Lower lobe of right lung (tissue), 2 donors: Measurements from ENCODE around the gene SCP2. TPM values are rescaled to one million over a fixed set of nuclear protein-coding genes. Genes with fewer than 3 reads are reported as not detected.

Source experiments
- ATAC-seq, 2 donors: fragments of 200-7000 bp; cut with Tn5 transposase; one replicate each; pipeline ENCODE4 v1.9.1; 2020 to 2022; ENCODE audit warnings: mild to moderate bottlenecking in 2 of 2, moderate library complexity in 2 of 2
- DNase-seq: peaks from one replicate; pipeline ENCODE4 v3.0.0-alpha.2; 2020
- H3K27ac ChIP-seq: fragments of 200-600 bp; one replicate; pipeline ENCODE4 v1.8.0; 2022
- H3K27me3 ChIP-seq: fragments of 200-600 bp; one replicate; pipeline ENCODE4 v1.8.0; 2022; ENCODE audit warnings: low read depth
- H3K36me3 ChIP-seq: fragments of 200-600 bp; one replicate; pipeline ENCODE4 v1.8.0; 2022; ENCODE audit warnings: mild to moderate bottlenecking
- H3K4me1 ChIP-seq: fragments of 200-600 bp; one replicate; pipeline ENCODE4 v1.8.0; 2022
- H3K4me3 ChIP-seq: fragments of 200-600 bp; one replicate; pipeline ENCODE4 v1.8.0; 2022; ENCODE audit warnings: mild to moderate bottlenecking
- H3K9me3 ChIP-seq: fragments of 200-600 bp; one replicate; pipeline ENCODE4 v1.8.0; 2022
- intact Hi-C: fragments of 100-400 bp; cut with DNase I; formaldehyde crosslinking; loops from one replicate; pipeline ENCODE4 v1.11.0; 2022
- total RNA-seq: library from RNA; stranded (reverse); fragmentation: NEBNext Ultra II Directional; extraction: Animal tissue kit (Norgen Biotek cat#: 25700); gene quantifications from one replicate; pipeline ENCODE4 v1.2.1, GENCODE V29; 2021
- TF ChIP-seq, protein P1 (sequence below): fragments of 200-600 bp; IDR thresholded peaks from one replicate; pipeline ENCODE4 v1.8.0; 2022; ENCODE audit warnings: antibody characterized with exemption, mild to moderate bottlenecking
- donor health status: DM: no; HTN: yes; CAD: no; lungs with severe emphysema.

The SCP2 gene
- total RNA-seq, 1 donor from 2014 or later = 148 TPM

DNA sequence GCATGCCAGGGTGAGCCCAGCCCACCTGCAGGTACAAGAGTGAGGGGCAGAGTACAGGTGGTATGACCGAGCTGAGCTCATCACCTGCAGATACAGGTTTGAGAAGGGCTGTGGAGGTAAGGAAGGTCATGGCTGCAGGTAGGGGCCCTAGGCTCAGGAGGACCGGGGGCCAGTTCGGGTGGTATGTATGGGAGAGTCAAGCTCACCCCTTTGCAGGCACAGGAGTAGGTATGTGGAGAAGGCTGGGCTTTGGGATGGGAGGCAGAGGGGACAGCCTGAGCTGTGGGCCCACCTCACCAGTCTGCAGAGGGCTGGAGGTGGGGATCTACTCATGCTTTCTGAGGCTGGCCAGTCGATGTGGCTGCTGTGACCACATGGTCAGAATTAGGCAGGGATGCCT is 152.2 kb downstream of the SCP2 start:
- H3K36me3 ChIP-seq = peaks cover 4% of the 10 kb centered on the region
- H3K27me3 ChIP-seq = no peaks in the 10 kb centered on the region
- no peaks in the 10 kb centered on the region for H3K9me3 ChIP-seq
- H3K27ac ChIP-seq = no peak overlapping the region
- intact Hi-C loops = no loop called here
- TF ChIP-seq, protein P1, sequence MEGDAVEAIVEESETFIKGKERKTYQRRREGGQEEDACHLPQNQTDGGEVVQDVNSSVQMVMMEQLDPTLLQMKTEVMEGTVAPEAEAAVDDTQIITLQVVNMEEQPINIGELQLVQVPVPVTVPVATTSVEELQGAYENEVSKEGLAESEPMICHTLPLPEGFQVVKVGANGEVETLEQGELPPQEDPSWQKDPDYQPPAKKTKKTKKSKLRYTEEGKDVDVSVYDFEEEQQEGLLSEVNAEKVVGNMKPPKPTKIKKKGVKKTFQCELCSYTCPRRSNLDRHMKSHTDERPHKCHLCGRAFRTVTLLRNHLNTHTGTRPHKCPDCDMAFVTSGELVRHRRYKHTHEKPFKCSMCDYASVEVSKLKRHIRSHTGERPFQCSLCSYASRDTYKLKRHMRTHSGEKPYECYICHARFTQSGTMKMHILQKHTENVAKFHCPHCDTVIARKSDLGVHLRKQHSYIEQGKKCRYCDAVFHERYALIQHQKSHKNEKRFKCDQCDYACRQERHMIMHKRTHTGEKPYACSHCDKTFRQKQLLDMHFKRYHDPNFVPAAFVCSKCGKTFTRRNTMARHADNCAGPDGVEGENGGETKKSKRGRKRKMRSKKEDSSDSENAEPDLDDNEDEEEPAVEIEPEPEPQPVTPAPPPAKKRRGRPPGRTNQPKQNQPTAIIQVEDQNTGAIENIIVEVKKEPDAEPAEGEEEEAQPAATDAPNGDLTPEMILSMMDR = no peak
- no peaks in the 10 kb centered on the region for H3K4me1 ChIP-seq
- DNase-seq (peak; percentile 24), ATAC-seq (no peak)
- H3K4me3 ChIP-seq = no peak overlapping the region

GRCh38 chr1:53080041-53080440 is 153.0 kb downstream of the SCP2 start:
- Histone ChIP-seq H3K9me3 (no peaks in the 10 kb centered on the region), H3K36me3 (peaks cover 4% of the 10 kb centered on the region), H3K27me3 (no peaks in the 10 kb centered on the region), H3K27ac (no peak overlapping the region), H3K4me3 (no peak overlapping the region), H3K4me1 (no peaks in the 10 kb centered on the region)
- intact Hi-C loops = no loop called here
- peak; percentile 20 for DNase-seq
- TF ChIP-seq, protein P1 = no peak
- ATAC-seq = no peak

- intact Hi-C loops = no loop called here
- DNase-seq = peak; percentile 45
- TF ChIP-seq, protein P1 = no peak
- Histone ChIP-seq H3K36me3 (peaks cover 4% of the 10 kb centered on the region), H3K4me1 (no peaks in the 10 kb centered on the region), H3K27ac (no peak overlapping the region), H3K9me3 (no peaks in the 10 kb centered on the region), H3K27me3 (no peaks in the 10 kb centered on the region), H3K4me3 (no peak overlapping the region)
- no peak for ATAC-seq
These were observed 153.7 kb downstream of the SCP2 start for GRCh38 chr1:53080769-53081168.

DNA sequence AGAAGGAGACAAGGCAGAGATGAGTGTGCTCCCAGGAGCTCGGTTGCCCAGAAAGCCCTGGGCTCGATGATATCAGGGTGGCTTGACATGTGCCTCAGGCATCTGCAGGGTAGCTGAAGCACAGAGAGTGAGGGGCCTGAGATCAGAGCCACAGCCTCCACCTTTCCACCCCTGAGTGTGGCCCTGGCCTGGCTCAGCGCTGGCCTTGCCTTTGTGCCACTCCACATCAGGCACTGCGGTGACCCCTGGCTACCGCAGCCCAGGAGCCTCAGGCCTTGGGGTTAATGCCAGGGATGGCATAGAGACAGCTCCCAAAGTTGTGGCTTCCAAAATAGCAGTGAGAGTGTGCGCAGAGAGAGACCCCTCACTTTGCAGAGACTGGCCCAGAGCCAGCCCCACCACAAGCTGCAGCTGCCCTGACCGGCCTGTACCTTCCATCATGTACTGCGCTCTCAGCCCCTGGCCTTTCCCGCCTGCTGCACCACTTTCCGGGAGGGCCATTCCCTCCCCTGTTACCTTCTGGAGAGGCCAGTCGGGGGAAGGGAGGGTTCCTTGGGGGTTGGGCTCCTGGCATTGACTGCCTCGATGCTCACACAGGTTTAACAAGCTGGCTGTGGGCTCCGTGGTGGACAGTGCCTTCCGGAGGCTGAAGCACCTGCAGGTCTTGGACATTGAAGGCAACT is 154.4 kb downstream of the SCP2 start:
- TF ChIP-seq, protein P1 = no peak
- DNase-seq (peak; percentile 32), ATAC-seq (no peak)
- no peaks in the 10 kb centered on the region for H3K9me3 ChIP-seq
- H3K27ac ChIP-seq = no peak overlapping the region
- intact Hi-C loops = no loop called here
- H3K4me1 ChIP-seq = no peaks in the 10 kb centered on the region
- no peaks in the 10 kb centered on the region for H3K27me3 ChIP-seq
- peaks cover 4% of the 10 kb centered on the region for H3K36me3 ChIP-seq
- H3K4me3 ChIP-seq = no peak overlapping the region

DNA sequence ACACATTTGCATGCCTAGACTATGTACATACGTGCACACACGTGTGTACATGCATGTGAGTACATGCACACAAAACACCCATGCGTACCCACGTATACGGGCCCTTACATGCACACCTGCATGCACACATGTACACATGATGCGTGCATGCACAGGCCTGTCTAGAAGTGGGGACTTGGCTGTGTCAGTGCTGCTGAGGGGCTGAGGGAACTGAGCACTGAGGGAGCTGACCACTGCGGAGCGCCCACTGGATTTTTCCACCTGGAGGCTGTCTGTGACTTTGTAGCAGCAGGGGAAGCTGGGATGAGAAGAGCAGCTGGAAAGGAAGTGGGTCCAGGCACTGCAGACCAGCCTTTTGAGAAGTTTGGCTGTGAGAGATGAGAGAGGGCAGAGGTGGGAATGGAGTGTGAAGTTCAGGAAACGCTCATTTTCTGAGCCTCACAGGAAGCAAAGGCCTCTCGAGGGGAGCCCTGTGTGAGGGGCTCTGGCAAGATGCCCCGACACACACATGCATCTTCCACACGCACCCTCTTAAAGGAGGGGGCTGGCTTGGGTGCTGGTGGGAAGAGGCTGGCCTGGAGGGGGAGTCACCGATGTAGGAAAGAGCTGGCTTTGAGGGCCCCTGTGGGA is 155.9 kb downstream of the SCP2 start:
- Histone ChIP-seq H3K27ac (no peak overlapping the region), H3K4me3 (no peak overlapping the region), H3K4me1 (no peaks in the 10 kb centered on the region), H3K27me3 (no peaks in the 10 kb centered on the region), H3K36me3 (no peaks in the 10 kb centered on the region), H3K9me3 (no peaks in the 10 kb centered on the region)
- DNase-seq = peak; percentile 12
- ATAC-seq = no peak
- intact Hi-C loops = no loop called here
- TF ChIP-seq, protein P1 = no peak
